Iris pigment epithelial cell (primary cell): ENCODE data around the gene TNF.

Source experiments
- DNase-seq: peaks from one replicate; pipeline ENCODE4 v3.0.0-alpha.2; 2011; ENCODE audit warnings: low read depth

Gene TNF

GRCh38 chr6:31544676-31545075, 30.7 kb upstream of the TNF start:
- no peak for DNase-seq

DNA sequence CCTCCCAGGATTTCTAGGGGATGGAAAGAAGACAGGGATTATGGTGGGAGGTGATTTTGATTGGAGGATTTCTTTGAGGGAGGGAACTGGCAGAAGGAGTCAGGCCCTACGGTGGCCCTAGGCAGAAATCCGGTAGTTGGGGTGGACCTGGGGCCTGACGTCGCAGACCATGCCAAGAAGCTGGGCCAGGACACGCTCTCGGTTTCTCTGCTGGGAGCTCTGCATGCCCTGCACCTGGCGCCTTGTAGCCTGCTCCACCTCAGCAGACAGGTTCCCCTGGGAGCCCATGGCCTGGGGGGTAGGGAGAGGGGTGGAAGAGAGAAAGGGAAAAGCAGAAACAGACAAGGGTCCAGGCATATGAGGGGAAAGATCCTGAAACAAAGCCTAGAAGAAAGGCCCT, 30.1 kb upstream of the TNF start:
- no peak for DNase-seq

DNA sequence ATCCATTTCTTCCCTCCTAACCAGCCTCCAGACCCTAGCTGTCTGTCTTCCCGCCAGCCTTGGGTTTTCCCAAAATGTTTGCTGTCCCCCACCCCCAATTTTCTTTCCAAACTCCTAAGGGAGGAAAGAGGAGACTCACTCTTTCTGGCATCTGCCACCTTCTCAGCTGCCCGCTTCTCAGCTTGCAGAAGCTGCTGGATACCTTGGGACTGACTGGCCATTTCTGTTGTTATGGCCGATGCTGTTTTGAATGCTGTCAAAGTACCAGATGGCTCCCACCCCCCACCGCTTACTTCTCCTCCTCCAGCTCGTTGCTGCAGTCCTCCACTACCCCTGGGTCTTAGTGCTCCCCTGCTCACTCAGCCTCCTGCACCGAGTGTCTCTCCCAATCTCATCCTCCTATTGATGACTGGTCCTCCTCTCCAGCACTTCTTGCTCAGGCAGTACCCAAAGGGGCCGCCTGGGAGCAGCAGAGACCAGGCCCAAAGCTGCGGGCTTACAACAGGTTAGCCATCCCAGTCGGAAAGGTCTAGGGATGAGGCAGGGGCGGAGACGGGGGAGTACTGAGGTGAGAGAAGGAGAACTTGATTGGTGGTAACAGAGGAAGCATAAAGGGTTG, 28.9 kb upstream of the TNF start, which contains the start of gene ATP6V1G2:
ATP6V1G2 (minus strand) TSS at position 270 of the 619 bp plus-strand sequence; CDS start at position 221, 49 bp downstream.
- DNase-seq, result peak; percentile 91

DNA sequence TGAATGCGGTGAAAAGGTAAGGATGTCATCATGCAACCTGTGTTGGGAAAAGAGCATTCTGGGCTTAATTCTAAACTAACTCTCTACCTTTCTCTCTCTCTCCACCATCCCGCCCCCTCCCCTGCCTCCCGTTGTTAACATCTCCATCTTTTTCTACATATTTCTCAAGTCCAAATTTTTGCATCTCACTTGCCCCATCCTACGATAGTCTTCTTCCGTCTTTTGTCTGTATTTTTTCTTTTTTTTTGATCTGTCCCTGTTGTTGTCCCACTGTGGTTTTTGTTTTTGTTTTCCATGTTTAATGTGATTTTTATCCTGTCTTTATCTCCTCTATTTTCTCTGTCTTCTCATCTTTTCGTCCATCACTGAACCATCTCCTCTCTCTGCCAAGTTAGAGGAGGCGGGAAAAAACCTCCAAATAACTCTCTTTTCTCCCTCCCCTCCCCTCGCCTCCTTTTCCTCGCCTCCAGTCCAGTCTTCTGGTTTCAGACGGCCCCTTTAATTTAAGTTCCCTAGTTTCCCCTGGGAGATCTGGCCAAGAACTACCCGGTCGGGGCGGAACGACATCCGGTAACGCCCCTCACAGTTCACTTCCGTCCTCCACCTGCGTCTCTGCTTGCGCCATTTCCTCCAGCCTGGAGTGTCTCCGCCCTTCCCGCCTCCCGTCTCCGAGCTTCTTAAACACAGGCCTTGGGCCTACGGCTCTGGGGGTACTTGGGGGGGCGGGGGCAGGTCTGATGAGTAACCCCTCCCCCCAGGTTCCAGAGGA, 28.2 kb upstream of the TNF start, which contains the start of gene NFKBIL1:
NFKBIL1 (plus strand) TSS at position 651 of the 769 bp plus-strand sequence; CDS start at position 738, 87 bp downstream.
- DNase-seq, result peak; percentile 97

DNA sequence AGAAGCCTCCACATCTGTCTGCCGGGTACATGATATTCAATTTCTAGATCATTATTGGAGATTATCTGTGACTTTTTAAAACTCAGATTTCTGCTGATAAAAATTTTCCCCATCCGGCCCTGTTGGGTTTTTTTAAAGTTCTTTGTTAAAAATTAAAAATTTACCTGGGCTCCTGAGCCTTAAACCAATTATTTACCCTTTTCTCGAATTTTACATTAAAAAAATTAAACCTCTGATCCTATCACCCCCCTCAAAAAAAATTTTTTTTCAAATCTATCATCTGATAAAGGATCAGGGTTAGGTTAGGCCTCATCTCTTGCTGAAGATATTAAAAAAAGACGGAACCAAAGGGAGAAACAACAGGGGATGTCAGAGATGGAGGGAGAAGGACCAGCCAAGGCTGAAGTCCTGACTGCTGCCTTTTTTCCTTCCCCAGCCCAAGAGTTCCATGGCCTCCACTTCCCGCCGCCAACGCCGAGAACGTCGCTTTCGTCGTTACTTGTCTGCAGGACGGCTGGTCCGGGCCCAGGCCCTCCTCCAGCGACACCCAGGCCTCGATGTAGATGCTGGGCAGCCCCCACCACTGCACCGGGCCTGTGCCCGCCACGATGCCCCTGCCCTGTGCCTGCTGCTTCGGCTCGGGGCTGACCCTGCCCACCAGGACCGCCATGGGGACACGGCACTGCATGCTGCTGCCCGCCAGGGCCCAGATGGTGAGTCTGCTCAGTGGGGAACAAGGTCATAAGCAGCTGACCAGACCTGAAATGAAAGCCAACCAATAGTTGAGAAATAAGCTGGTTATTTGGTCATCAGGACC, 27.4 kb upstream of the TNF start:
- DNase-seq, result no peak

DNA sequence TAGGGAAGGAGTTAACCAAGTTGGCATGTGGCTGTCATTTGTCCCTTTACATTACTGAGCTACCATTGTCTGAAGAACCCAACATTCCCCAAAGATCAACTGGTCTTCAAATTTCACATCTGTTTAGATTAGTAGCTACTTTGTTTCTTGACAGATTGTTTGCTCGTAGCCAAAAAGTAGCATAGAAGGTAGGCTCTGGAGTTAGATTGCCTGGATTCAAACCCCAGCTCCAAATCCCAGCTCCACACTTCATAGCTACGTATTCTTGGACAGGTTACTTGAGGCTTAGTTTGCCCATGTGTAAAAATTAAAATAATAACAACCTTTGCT, 26.9 kb upstream of the TNF start:
- no peak for DNase-seq

- DNase-seq, result peak; percentile 56
Measured at GRCh38 chr6:31551371-31551770, 24.0 kb upstream of the TNF start.

DNA sequence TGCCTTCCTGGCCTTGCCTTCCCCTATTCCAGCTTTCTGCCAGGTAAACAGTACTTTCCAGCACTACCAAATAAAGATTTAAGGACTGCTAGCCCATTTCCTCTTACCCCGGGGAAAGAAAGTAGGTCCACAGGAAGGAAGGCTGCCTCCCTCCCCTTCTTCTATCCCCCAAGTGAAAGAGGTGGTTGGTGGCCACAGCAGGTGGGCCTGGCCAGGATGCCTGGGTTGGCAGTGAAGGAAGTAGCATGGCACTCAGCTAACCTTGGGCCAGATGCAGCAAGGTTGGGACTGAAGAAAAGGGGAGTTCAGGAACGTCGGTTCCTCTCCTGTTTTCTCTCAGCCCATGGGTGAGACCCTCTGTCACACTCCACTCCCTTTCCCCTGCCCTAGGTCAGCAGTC, 19.1 kb upstream of the TNF start:
- no peak for DNase-seq

DNA sequence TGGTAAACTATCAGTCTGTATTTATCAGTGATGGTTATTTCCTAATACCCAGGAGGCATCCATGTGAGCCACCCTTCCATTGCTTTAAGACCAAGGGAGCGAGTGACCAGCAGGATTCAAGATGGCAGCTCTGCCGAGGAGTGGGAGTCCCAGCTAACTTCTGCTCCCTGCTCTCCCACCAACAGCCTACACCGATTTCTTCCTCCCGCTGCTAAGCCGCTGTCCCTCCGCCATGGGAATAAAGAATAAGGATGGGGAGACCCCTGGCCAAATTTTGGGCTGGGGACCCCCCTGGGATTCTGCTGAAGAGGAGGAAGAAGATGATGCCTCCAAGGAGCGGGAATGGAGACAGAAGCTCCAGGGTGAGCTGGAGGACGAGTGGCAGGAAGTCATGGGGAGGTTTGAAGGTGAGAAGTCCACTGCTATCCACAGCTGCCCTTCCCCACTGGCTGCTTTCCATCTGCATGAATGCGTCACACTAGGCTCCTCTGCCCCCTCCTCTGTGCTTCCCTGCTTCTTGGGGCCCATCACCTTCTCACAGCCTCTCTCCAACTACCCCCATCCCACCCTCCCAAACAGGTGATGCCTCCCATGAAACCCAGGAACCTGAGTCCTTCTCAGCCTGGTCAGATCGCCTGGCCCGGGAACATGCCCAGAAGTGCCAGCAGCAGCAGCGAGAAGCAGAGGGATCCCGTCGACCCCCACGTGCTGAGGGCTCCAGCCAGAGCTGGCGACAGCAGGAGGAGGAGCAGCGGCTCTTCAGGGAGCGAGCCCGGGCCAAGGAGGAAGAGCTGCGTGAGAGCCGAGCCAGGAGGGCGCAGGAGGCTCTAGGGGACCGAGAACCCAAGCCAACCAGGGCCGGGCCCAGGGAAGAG, 17.7 kb upstream of the TNF start:
- no peak for DNase-seq

DNA sequence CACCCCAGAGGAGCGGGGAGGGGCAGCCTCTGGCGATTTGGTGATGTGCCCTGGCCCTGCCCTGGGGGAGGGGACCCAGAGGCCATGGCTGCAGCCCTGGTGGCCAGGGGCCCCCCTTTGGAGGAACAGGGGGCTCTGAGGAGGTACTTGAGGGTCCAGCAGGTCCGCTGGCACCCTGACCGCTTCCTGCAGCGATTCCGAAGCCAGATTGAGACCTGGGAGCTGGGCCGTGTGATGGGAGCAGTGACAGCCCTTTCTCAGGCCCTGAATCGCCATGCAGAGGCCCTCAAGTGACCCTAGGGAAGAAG, 17.1 kb upstream of the TNF start:
- DNase-seq, result no peak

- peak; percentile 26 for DNase-seq
Measured at GRCh38 chr6:31558631-31559500, 16.5 kb upstream of the TNF start.

DNA sequence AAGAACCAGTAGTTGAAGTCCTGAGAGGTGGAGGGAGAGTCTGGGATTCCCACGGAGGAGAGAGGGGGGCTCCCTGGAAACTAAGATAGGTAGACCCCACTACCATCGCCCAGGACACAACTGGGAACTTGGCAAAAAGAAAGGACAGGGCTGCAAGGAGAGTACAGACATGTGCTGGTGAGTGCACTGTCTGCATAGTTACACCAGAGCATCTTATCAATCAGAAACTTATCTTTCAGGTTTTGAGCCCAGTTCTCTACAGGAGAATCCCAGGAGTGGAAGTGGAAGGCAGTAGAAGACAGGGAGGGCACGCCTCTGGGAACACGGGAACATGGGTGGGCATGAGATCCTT, 15.8 kb upstream of the TNF start:
- no peak for DNase-seq

DNA sequence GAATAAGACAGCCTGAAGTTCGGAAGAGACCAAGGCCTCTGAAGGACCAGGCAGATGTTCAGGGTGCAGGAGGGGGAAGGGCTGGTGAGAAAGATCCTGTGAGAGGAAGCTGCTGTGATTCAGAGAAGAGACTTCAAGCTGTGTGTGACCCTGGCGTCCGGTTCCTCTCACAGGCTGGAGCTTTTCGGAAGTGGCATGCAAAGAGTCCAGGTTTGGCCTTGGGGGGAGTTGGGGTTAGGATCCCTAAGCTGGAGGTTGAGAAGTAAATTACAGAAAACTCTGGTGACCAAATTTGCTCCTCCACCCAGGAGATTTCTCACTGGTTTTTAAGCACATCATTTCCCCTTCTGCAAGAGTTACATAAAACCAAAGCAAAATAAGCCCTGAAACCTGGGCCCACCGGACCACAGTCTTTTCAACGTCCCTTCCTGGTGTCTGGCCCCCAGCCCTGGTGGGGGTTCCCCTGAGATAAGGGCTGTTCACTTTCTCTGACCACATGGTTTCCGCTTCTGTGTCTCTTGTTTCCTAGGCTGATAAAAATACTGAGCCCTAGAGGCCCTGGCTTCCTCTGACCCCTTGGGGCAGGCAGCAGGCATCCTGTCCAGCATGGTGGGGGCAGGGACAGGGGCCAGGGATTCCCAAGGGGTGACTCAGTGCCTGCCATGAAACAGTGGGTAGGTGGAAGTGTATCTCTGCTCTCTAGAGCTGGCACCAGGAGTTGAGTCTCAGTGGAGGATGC, 15.2 kb upstream of the TNF start:
- peak; percentile 52 for DNase-seq

DNA sequence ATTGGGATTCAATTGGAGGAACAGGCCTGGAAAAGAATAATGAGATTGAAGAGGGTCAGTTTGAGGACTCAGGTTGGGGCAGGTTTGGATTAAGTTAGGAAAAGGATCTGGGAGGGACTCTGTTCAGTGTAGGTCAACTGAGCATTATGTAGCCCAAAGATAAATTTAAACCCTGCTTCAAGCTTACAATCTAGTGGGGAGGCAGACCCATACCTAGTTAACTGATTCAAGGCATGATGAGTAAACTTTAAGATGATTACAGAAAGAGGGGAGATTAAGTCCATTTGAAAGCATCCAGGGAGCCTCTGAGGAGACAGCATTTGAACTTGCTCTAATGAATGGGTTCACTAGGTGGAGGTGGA, 14.7 kb upstream of the TNF start:
- DNase-seq, result no peak

DNA sequence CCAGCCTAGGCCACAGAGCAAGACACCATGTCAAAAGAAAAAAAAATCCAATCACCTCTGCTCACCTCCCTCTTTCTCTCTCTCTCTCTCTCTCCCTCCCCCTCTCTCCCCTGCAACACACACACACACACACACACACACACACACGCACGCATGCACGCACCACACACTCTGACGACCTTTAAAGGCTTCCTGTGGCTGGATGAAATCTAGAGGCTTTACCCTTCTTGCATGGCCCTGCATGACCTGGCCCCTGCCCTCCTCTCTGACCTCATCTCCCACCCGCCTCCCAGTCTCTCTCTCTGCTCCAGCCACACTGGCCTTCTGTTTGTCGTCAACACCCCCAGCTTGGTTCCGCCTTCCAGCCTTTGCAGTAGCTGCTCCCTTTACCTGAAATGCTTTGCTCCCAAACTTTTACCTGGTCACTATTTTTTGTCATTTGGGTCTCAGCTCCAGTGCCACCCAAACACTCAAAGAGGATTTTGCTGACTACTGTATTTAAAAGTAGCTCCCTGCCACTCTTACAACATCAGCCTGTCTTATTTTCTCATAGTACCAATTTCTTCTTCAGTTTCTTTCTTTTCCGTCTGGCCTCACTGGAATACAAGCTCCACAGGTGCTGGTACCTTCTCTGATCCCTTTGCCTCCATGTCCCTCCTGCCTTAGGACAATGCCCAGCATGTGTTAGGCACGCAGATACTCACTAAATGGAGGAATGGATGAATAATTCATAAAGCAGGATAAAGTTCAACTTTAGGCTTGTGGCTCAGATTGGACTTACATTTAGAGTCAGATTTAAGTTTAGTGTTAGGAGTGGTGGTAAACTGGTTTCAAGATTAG, 7.6 kb upstream of the TNF start:
- DNase-seq, result no peak

DNA sequence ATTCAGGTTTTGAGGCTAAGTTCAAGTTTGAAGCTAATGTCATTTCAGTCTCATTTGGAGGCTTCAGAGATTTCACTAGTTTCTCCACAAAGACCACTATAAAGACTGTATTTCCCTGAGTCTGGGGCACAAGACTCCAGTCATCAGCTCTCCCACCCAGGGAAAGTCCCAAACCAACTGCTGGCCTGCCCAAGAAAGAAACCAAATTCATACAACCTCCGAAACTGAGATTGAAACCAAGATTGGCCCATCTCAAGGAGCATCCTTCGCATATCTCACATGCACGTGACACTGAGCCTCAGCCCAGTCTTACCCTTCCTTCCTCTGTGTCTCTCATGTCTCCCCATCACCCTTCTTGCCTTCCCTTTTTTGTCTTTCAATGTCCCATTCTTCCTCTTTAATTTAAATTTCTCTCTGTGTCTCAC, 6.8 kb upstream of the TNF start:
- no peak for DNase-seq

DNA sequence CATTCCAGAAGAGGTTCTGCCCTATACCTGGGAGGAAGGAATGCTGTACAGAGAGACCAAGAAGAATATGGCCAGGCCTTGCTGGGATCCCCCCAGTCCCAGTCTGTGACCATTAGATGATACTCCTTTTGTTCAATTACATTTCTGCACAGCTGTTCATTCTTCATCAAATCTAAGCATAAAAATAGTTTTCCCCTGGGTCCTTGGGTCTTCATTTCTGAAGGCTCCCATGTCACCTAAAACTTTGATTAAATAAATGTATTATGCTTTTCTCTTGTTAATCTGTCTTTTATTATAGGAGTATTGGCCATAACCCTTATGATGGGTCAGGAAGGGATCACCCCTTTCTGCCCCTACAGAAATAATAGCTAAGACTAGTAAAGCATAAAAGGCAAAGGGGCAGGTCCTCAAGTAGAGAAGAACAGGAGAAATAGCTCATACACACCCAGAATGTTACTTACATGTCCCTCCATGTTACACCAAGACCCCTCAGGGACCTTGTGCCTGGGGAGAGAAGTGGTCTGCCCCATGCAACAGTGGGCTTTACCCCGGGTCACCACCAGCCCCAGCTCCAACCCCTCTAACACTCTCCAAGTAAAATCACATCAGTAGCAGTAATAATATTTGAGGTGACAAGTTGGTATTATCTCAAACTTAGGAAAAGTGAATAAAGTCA, 5.4 kb upstream of the TNF start:
- no peak for DNase-seq

- DNase-seq, result no peak
Measured at GRCh38 chr6:31572041-31572911, 3.1 kb upstream of the TNF start, which contains the start of gene LTA. Gene LTA (plus strand): TSS chr6:31572289. CDS start chr6:31572743, 454 bp downstream.
